ENCODE measurements around the gene PGBD2.
A peak's percentile ranks its signal among the peaks of the same experiment; 100 is the strongest.
"Not testable (repeated sequence)": the region's sequence is repeated elsewhere in the genome, so short reads cannot be mapped to it uniquely, and the experiment has no call there.

Gene PGBD2

GRCh38 chr1:248918131-248918530 is 12.1 kb downstream of the PGBD2 start:
- no peak for DNase-seq (ENCODE audit: extremely low read depth, insufficient read length)
- peaks cover 16% of the 10 kb centered on the region for H3K36me3 ChIP-seq (ENCODE audit: control insufficient read depth, insufficient read depth, low read length)
- H3K27me3 ChIP-seq (replicated peaks; ENCODE audit: control insufficient read depth, insufficient read depth, low read length) = no peaks in the 10 kb centered on the region
- no peak for TF ChIP-seq CTCF (IDR thresholded peaks at IDR 0.05; ENCODE audit: insufficient read depth, low read length, poor library complexity, severe bottlenecking)
- H3K4me3 ChIP-seq (replicated peaks; ENCODE audit: low read depth, low read length) = no peak overlapping the region

- Histone ChIP-seq H3K4me3 (replicated peaks; ENCODE audit: low read depth, low read length) (no peak overlapping the region), H3K27me3 (replicated peaks; ENCODE audit: control insufficient read depth, insufficient read depth, low read length) (no peaks in the 10 kb centered on the region), H3K36me3 (ENCODE audit: control insufficient read depth, insufficient read depth, low read length) (peaks cover 1% of the 10 kb centered on the region; the same call in 1 of the 2 replicates)
- DNase-seq (ENCODE audit: extremely low read depth, insufficient read length) = no peak
- no peak for TF ChIP-seq CTCF (IDR thresholded peaks at IDR 0.05; ENCODE audit: insufficient read depth, low read length, poor library complexity, severe bottlenecking)
These were observed 17.6 kb downstream of the PGBD2 start for GRCh38 chr1:248923352-248924338.

- H3K27me3 ChIP-seq (replicated peaks; ENCODE audit: control insufficient read depth, insufficient read depth, low read length) = no peaks in the 10 kb centered on the region
- no peak overlapping the region for H3K4me3 ChIP-seq (replicated peaks; ENCODE audit: low read depth, low read length)
- H3K36me3 ChIP-seq (ENCODE audit: control insufficient read depth, insufficient read depth, low read length) = peaks cover 1% of the 10 kb centered on the region; the same call in 1 of the 2 replicates
- peak; percentile 64 for TF ChIP-seq CTCF (IDR thresholded peaks at IDR 0.05; ENCODE audit: insufficient read depth, low read length, poor library complexity, severe bottlenecking)
- peak; percentile 53 for DNase-seq (ENCODE audit: extremely low read depth, insufficient read length)
These were observed 18.9 kb downstream of the PGBD2 start for GRCh38 chr1:248924696-248925532.

- not testable (repeated sequence) for H3K4me3 ChIP-seq (replicated peaks; ENCODE audit: low read depth, low read length); H3K36me3 ChIP-seq (ENCODE audit: control insufficient read depth, insufficient read depth, low read length); H3K27me3 ChIP-seq (replicated peaks; ENCODE audit: control insufficient read depth, insufficient read depth, low read length); DNase-seq (ENCODE audit: extremely low read depth, insufficient read length)
These were observed 19.8 kb downstream of the PGBD2 start for GRCh38 chr1:248925859-248926258.

GRCh38 chr1:248926401-248927182 is 20.6 kb downstream of the PGBD2 start:
- Histone ChIP-seq H3K36me3 (ENCODE audit: control insufficient read depth, insufficient read depth, low read length) (peaks cover 1% of the 10 kb centered on the region; the same call in 1 of the 2 replicates), H3K27me3 (replicated peaks; ENCODE audit: control insufficient read depth, insufficient read depth, low read length) (no peaks in the 10 kb centered on the region), H3K4me3 (replicated peaks; ENCODE audit: low read depth, low read length) (no peak overlapping the region)
- TF ChIP-seq CTCF (IDR thresholded peaks at IDR 0.05; ENCODE audit: insufficient read depth, low read length, poor library complexity, severe bottlenecking) = no peak
- no peak for DNase-seq (ENCODE audit: extremely low read depth, insufficient read length)

- H3K36me3 ChIP-seq (ENCODE audit: control insufficient read depth, insufficient read depth, low read length); H3K4me3 ChIP-seq (replicated peaks; ENCODE audit: low read depth, low read length); H3K27me3 ChIP-seq (replicated peaks; ENCODE audit: control insufficient read depth, insufficient read depth, low read length); DNase-seq (ENCODE audit: extremely low read depth, insufficient read length): not testable (repeated sequence)
These were observed 21.2 kb downstream of the PGBD2 start for GRCh38 chr1:248927283-248927682.

GRCh38 chr1:248928122-248928521 is 22.1 kb downstream of the PGBD2 start:
- H3K27me3 ChIP-seq (replicated peaks; ENCODE audit: control insufficient read depth, insufficient read depth, low read length); DNase-seq (ENCODE audit: extremely low read depth, insufficient read length); H3K36me3 ChIP-seq (ENCODE audit: control insufficient read depth, insufficient read depth, low read length); H3K4me3 ChIP-seq (replicated peaks; ENCODE audit: low read depth, low read length): not testable (repeated sequence)

- H3K27me3 ChIP-seq (replicated peaks; ENCODE audit: control insufficient read depth, insufficient read depth, low read length); H3K4me3 ChIP-seq (replicated peaks; ENCODE audit: low read depth, low read length); DNase-seq (ENCODE audit: extremely low read depth, insufficient read length); H3K36me3 ChIP-seq (ENCODE audit: control insufficient read depth, insufficient read depth, low read length): not testable (repeated sequence)
These were observed 24.0 kb downstream of the PGBD2 start for GRCh38 chr1:248930037-248930436.
